ENCODE results near the gene CENPQ.
"Not testable (repeated sequence)": the region's sequence is repeated elsewhere in the genome, so short reads cannot be mapped to it uniquely, and the experiment has no call there.

Gene CENPQ

GRCh38 chr6:49462927-49463611, at the start of gene CENPQ, which contains the start of gene MMUT:
Gene CENPQ, plus strand, starts transcription at chr6:49463370. Its CDS starts 6,807 bp downstream, at chr6:49470177.
Gene MMUT, minus strand, starts transcription at chr6:49463253. Its CDS starts 3,787 bp downstream, at chr6:49459466.
- DNase-seq (ENCODE audit: low read depth in 1 of 2, low spot score in 1 of 2) = peak; percentile 68 to 90

GRCh38 chr6:49415358-49415757, 47.8 kb upstream of the CENPQ start:
- DNase-seq (ENCODE audit: low read depth in 1 of 2, low spot score in 1 of 2) = no peak

GRCh38 chr6:49416195-49416594, 47.0 kb upstream of the CENPQ start:
- DNase-seq (ENCODE audit: low read depth in 1 of 2, low spot score in 1 of 2) = no peak

- DNase-seq (ENCODE audit: low read depth in 1 of 2, low spot score in 1 of 2) = no peak
Observed at GRCh38 chr6:49423817-49424216, 39.4 kb upstream of the CENPQ start.

GRCh38 chr6:49430187-49430586, 33.0 kb upstream of the CENPQ start:
- no peak for DNase-seq (ENCODE audit: low read depth in 1 of 2, low spot score in 1 of 2)

- DNase-seq (ENCODE audit: low read depth in 1 of 2, low spot score in 1 of 2) = no peak
Observed at GRCh38 chr6:49430866-49431265, 32.3 kb upstream of the CENPQ start.

GRCh38 chr6:49453221-49453620, 9.9 kb upstream of the CENPQ start:
- DNase-seq (ENCODE audit: low read depth in 1 of 2, low spot score in 1 of 2) = no peak

GRCh38 chr6:49454787-49455709, 8.1 kb upstream of the CENPQ start:
- no peak for DNase-seq (ENCODE audit: low read depth in 1 of 2, low spot score in 1 of 2)

- DNase-seq (ENCODE audit: low read depth in 1 of 2, low spot score in 1 of 2) = no peak
Observed at GRCh38 chr6:49457771-49458170, 5.4 kb upstream of the CENPQ start.

GRCh38 chr6:49462071-49462470, 1.1 kb upstream of the CENPQ start:
- DNase-seq (ENCODE audit: low read depth in 1 of 2, low spot score in 1 of 2) = no peak

GRCh38 chr6:49462599-49462926, 607 bp upstream of the CENPQ start:
- DNase-seq (ENCODE audit: low read depth in 1 of 2, low spot score in 1 of 2) = no peak

- DNase-seq (ENCODE audit: low read depth in 1 of 2, low spot score in 1 of 2) = no peak
Observed at GRCh38 chr6:49463612-49463967, 420 bp downstream of the CENPQ start.

GRCh38 chr6:49464691-49465090, 1.5 kb downstream of the CENPQ start:
- no peak for DNase-seq (ENCODE audit: low read depth in 1 of 2, low spot score in 1 of 2)

- no peak for DNase-seq (ENCODE audit: low read depth in 1 of 2, low spot score in 1 of 2)
Observed at GRCh38 chr6:49468042-49468441, 4.9 kb downstream of the CENPQ start.

- not testable (repeated sequence) for DNase-seq (ENCODE audit: low read depth in 1 of 2, low spot score in 1 of 2)
Observed at GRCh38 chr6:49476564-49476963, 13.4 kb downstream of the CENPQ start.

- no peak for DNase-seq (ENCODE audit: low read depth in 1 of 2, low spot score in 1 of 2)
Observed at GRCh38 chr6:49479308-49479970, 16.3 kb downstream of the CENPQ start.

GRCh38 chr6:49481846-49482245, 18.7 kb downstream of the CENPQ start:
- DNase-seq (ENCODE audit: low read depth in 1 of 2, low spot score in 1 of 2) = not testable (repeated sequence)

- not testable (repeated sequence) for DNase-seq (ENCODE audit: low read depth in 1 of 2, low spot score in 1 of 2)
Observed at GRCh38 chr6:49483380-49483779, 20.2 kb downstream of the CENPQ start.

GRCh38 chr6:49490633-49491032, 27.5 kb downstream of the CENPQ start:
- DNase-seq (ENCODE audit: low read depth in 1 of 2, low spot score in 1 of 2) = no peak

GRCh38 chr6:49497304-49497703, 34.1 kb downstream of the CENPQ start:
- DNase-seq (ENCODE audit: low read depth in 1 of 2, low spot score in 1 of 2) = no peak

GRCh38 chr6:49499126-49499525, 36.0 kb downstream of the CENPQ start:
- DNase-seq (ENCODE audit: low read depth in 1 of 2, low spot score in 1 of 2) = no peak

GRCh38 chr6:49499623-49500022, 36.5 kb downstream of the CENPQ start, which contains the start of gene GLYATL3:
Gene GLYATL3, plus strand, starts transcription at chr6:49499923. Its CDS starts 12,068 bp downstream, at chr6:49511991.
- no peak for DNase-seq (ENCODE audit: low read depth in 1 of 2, low spot score in 1 of 2)

All from activated CD4-positive, alpha-beta T cell treated with anti-CD3 and anti-CD28 coated beads, Interleukin-2, amount 50 U/mL, for 24 hours (primary cell).